Liver (tissue), 9 donors: ENCODE results near the gene ALG12. TPM values are rescaled to one million over a fixed set of nuclear protein-coding genes. Genes with fewer than 3 reads are reported as not detected.

Experiments
- DNase-seq: peaks from one replicate; pipeline ENCODE4 v3.0.0-alpha.2; 2017; ENCODE audit warnings: low spot score
- H3K27ac ChIP-seq, 2 donors: one replicate each; pipeline ENCODE4 v1.7.0; 2013; ENCODE audit warnings: inconsistent platforms in 2 of 2, low read length in 2 of 2, control low read depth in 1 of 2, low read depth in 1 of 2, mild to moderate bottlenecking in 1 of 2
- H3K27me3 ChIP-seq, 4 donors: one replicate each; pipeline versions ENCODE4 v1.6.1 to v1.7.0; 2013; ENCODE audit warnings: low read length in 3 of 4, inconsistent platforms in 1 of 4, mild to moderate bottlenecking in 1 of 4, moderate library complexity in 1 of 4; ENCODE audit not compliant: control insufficient read depth in 4 of 4, insufficient read depth in 4 of 4
- H3K36me3 ChIP-seq, 4 donors: one replicate each; pipeline versions ENCODE4 v1.6.1 to v1.7.0; 2013; ENCODE audit warnings: low read length in 3 of 4, mild to moderate bottlenecking in 3 of 4, low read depth in 1 of 4, moderate library complexity in 1 of 4; ENCODE audit not compliant: control insufficient read depth in 4 of 4, insufficient read depth in 3 of 4
- H3K4me1 ChIP-seq, 4 donors: one replicate each; pipeline versions ENCODE4 v1.6.1 to v1.7.0; 2013; ENCODE audit warnings: low read length in 3 of 4, mild to moderate bottlenecking in 3 of 4, moderate library complexity in 1 of 4; ENCODE audit not compliant: control insufficient read depth in 4 of 4, insufficient read depth in 4 of 4
- H3K4me3 ChIP-seq, 3 donors: one replicate each; pipeline versions ENCODE4 v1.6.1 to v1.7.0; 2013; ENCODE audit warnings: low read length in 3 of 3, control low read depth in 1 of 3, low read depth in 1 of 3, mild to moderate bottlenecking in 1 of 3
- H3K9ac ChIP-seq, 2 donors: one replicate each; pipeline ENCODE4 v1.7.0; 2013; ENCODE audit warnings: low read length in 2 of 2, mild to moderate bottlenecking in 2 of 2, moderate library complexity in 2 of 2, control low read depth in 1 of 2, low read depth in 1 of 2
- H3K9me3 ChIP-seq, 4 donors: one replicate each; pipeline versions ENCODE4 v1.6.1 to v1.7.0; 2013; ENCODE audit warnings: low read length in 3 of 4; ENCODE audit not compliant: control insufficient read depth in 4 of 4
- EGR1 ChIP-seq, 2 donors: IDR thresholded peaks; 2 replicates each; pipeline ENCODE4 v1.6.1; 2016 to 2018; ENCODE audit warnings: antibody characterized with exemption in 2 of 2, low read depth in 2 of 2
- FOXA1 ChIP-seq: IDR thresholded peaks from 2 replicates; pipeline ENCODE4 v1.6.1; 2016; ENCODE audit warnings: antibody characterized with exemption
- FOXA2 ChIP-seq: IDR thresholded peaks from 2 replicates; pipeline ENCODE4 v1.6.1; 2016; ENCODE audit warnings: antibody characterized with exemption
- GABPA ChIP-seq, 2 donors: IDR thresholded peaks in 1 of 2; conservative IDR thresholded peaks in 1 of 2; 2 replicates each; pipeline ENCODE4 v1.6.1; 2016; ENCODE audit warnings: antibody characterized with exemption in 2 of 2, mild to moderate bottlenecking in 1 of 2, moderate library complexity in 1 of 2
- HNF4A ChIP-seq, 2 donors: conservative IDR thresholded peaks; 2 replicates each; pipeline ENCODE4 v1.6.1; 2016; ENCODE audit warnings: antibody characterized with exemption in 2 of 2, mild to moderate bottlenecking in 2 of 2
- HNF4G ChIP-seq: IDR thresholded peaks from 2 replicates; pipeline ENCODE4 v1.6.1; 2016; ENCODE audit warnings: antibody characterized with exemption
- JUND ChIP-seq, 2 donors: IDR thresholded peaks; 2 replicates each; pipeline ENCODE4 v1.6.1; 2016; ENCODE audit warnings: antibody characterized with exemption in 2 of 2
- MAX ChIP-seq: IDR thresholded peaks from 2 replicates; pipeline ENCODE4 v1.6.1; 2016; ENCODE audit warnings: antibody characterized with exemption
- NR2F2 ChIP-seq: IDR thresholded peaks from 2 replicates; pipeline ENCODE4 v1.6.1; 2016; ENCODE audit warnings: antibody characterized with exemption
- RAD21 ChIP-seq, 2 donors: IDR thresholded peaks; 2 replicates each; pipeline ENCODE4 v1.6.1; 2016; ENCODE audit warnings: antibody characterized with exemption in 2 of 2, mild to moderate bottlenecking in 2 of 2
- RXRA ChIP-seq, 2 donors: IDR thresholded peaks; 2 replicates each; pipeline ENCODE4 v1.6.1; 2017 to 2018; ENCODE audit warnings: antibody characterized with exemption in 2 of 2, mild to moderate bottlenecking in 1 of 2
- SP1 ChIP-seq: IDR thresholded peaks from 2 replicates; pipeline ENCODE4 v1.6.1; 2018; ENCODE audit warnings: antibody characterized with exemption, mild to moderate bottlenecking
- TAF1 ChIP-seq: conservative IDR thresholded peaks from 2 replicates; pipeline ENCODE4 v1.6.1; 2016; ENCODE audit warnings: antibody characterized with exemption, mild to moderate bottlenecking
- YY1 ChIP-seq: IDR thresholded peaks from 2 replicates; pipeline ENCODE4 v1.6.1; 2016; ENCODE audit warnings: antibody characterized with exemption, mild to moderate bottlenecking
- ZBTB33 ChIP-seq: IDR thresholded peaks from 2 replicates; pipeline ENCODE4 v1.6.1; 2016; ENCODE audit warnings: antibody characterized with exemption
- WGBS: extraction: QIAGEN DNeasy Blood & Tissue Kit; methylation state at CpG from one replicate; pipeline ENCODE4 v1.1.7; 2013; 5-methylcytosine and 5-hydroxymethylcytosine counted together
- polyA plus RNA-seq, 2 donors: library from polyadenylated mRNA; stranded (reverse) in 1 of 2; unstranded in 1 of 2; fragments of 200-250 nt in 1 of 2; fragments of >200 nt in 1 of 2; fragmentation: Nextera tagmentation in 1 of 2; extraction: Ambion mirVana in 1 of 2; gene quantifications; one replicate each; pipeline versions ENCODE4 v1.2.1 to v1.2.3, GENCODE V29; 2013 to 2015
- total RNA-seq, 2 donors: library from RNA; depleted of rRNA; stranded (reverse); fragments of >200 nt; gene quantifications; one replicate each; pipeline ENCODE4 v1.2.3, GENCODE V29; 2014
- TF ChIP-seq, protein P1 (sequence below): IDR thresholded peaks from 2 replicates; pipeline ENCODE4 v1.6.1; 2016; ENCODE audit warnings: antibody characterized with exemption, mild to moderate bottlenecking
- TF ChIP-seq, protein P2 (sequence below): IDR thresholded peaks from 2 replicates; pipeline ENCODE4 v1.6.1; 2016; ENCODE audit warnings: antibody characterized with exemption
- TF ChIP-seq, protein P3 (sequence below): fragments of 150-350 bp; IDR thresholded peaks from 2 replicates; pipeline ENCODE4 v1.5.1; 2017; ENCODE audit warnings: improper control_type of control experiment, low read depth, low read length; ENCODE audit not compliant: missing input control
- donor health status: healthy.
- donor health status: healthy.
- donor health status: healthy.
- donor health status: healthy.
- donor health status: healthy.

The ALG12 gene
- total and polyA plus RNA-seq, 4 donors, result 10.4 to 20.2 (median 14.0) TPM

DNA sequence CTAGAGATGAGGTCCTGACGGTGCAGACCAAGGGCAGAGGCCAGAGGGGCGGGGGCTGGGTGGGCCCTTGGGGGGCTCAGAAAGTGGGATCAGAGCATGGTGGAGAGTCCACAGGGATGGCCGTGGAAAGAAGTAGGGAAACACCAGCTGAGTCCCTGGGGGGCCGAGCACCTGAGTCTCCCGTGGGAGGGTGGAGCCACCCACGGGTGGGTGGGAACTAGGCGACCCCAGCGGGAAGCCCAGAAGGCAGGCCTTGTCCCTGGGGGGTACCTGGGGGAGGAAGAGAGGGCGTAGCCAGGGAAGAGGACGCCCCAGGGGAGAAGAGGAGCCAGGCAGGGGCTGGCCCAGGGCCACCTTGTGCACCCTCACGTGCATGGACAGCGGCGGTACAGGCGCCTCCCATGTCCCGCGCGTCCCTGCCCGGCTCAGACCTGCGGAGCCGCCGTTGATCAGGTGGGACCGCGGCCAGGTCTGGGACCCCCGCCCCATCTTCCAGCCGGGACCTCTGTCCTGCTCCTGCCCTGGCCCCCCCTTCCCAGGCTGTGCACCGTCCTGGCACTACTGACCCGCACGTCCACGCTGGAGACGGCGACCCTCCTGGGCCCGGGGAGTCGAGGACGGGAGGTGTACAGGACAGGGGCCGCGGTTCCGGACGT lies 10.4 kb upstream of the ALG12 start (continued):
- TF ChIP-seq, protein P1, sequence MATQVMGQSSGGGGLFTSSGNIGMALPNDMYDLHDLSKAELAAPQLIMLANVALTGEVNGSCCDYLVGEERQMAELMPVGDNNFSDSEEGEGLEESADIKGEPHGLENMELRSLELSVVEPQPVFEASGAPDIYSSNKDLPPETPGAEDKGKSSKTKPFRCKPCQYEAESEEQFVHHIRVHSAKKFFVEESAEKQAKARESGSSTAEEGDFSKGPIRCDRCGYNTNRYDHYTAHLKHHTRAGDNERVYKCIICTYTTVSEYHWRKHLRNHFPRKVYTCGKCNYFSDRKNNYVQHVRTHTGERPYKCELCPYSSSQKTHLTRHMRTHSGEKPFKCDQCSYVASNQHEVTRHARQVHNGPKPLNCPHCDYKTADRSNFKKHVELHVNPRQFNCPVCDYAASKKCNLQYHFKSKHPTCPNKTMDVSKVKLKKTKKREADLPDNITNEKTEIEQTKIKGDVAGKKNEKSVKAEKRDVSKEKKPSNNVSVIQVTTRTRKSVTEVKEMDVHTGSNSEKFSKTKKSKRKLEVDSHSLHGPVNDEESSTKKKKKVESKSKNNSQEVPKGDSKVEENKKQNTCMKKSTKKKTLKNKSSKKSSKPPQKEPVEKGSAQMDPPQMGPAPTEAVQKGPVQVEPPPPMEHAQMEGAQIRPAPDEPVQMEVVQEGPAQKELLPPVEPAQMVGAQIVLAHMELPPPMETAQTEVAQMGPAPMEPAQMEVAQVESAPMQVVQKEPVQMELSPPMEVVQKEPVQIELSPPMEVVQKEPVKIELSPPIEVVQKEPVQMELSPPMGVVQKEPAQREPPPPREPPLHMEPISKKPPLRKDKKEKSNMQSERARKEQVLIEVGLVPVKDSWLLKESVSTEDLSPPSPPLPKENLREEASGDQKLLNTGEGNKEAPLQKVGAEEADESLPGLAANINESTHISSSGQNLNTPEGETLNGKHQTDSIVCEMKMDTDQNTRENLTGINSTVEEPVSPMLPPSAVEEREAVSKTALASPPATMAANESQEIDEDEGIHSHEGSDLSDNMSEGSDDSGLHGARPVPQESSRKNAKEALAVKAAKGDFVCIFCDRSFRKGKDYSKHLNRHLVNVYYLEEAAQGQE, result no peak
- no peak for TF ChIP-seq JUND (IDR thresholded peaks at IDR 0.05)
- TF ChIP-seq TAF1, result no peak
- TF ChIP-seq EGR1 (IDR thresholded peaks at IDR 0.05; ENCODE audit: low read depth in 2 of 2), result no peak

DNA sequence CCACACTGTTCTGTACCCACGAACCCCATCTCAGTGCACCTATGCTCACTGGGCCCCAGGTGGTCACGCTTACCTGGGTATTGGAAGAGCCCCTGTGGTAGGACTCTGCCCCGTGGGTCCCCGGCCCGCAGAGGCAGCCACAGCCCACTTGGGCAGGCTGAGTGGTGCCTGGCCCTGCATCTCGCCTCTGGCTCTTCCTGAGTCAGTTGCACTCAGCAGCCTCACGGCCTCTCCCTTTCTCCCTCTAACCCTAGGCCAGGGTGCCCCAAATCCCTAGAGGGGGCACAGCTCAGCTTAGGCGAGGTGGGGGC lies 9.9 kb upstream of the ALG12 start:
- TF ChIP-seq HNF4A (conservative IDR thresholded peaks at IDR 0.05) (no peak), TAF1 (no peak), HNF4G (no peak), RXRA (IDR thresholded peaks at IDR 0.05) (no peak), MAX (no peak), ZBTB33 (no peak), YY1 (no peak), SP1 (no peak), FOXA1 (no peak), FOXA2 (no peak), JUND (IDR thresholded peaks at IDR 0.05) (no peak), EGR1 (IDR thresholded peaks at IDR 0.05; ENCODE audit: low read depth in 2 of 2) (no peak), NR2F2 (no peak), RAD21 (IDR thresholded peaks at IDR 0.05) (no peak), GABPA (IDR thresholded peaks at IDR 0.05 in 1 of 2, conservative IDR thresholded peaks at IDR 0.05 in 1 of 2) (no peak)
- TF ChIP-seq, protein P2, sequence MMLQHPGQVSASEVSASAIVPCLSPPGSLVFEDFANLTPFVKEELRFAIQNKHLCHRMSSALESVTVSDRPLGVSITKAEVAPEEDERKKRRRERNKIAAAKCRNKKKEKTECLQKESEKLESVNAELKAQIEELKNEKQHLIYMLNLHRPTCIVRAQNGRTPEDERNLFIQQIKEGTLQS, result no peak
- TF ChIP-seq, protein P1, result no peak
- TF ChIP-seq, protein P3, sequence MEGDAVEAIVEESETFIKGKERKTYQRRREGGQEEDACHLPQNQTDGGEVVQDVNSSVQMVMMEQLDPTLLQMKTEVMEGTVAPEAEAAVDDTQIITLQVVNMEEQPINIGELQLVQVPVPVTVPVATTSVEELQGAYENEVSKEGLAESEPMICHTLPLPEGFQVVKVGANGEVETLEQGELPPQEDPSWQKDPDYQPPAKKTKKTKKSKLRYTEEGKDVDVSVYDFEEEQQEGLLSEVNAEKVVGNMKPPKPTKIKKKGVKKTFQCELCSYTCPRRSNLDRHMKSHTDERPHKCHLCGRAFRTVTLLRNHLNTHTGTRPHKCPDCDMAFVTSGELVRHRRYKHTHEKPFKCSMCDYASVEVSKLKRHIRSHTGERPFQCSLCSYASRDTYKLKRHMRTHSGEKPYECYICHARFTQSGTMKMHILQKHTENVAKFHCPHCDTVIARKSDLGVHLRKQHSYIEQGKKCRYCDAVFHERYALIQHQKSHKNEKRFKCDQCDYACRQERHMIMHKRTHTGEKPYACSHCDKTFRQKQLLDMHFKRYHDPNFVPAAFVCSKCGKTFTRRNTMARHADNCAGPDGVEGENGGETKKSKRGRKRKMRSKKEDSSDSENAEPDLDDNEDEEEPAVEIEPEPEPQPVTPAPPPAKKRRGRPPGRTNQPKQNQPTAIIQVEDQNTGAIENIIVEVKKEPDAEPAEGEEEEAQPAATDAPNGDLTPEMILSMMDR, result no peak
- no peak overlapping the region for H3K27ac ChIP-seq
- no peak for DNase-seq
- H3K27me3 ChIP-seq, result no peaks in the 10 kb centered on the region
- 72% methylated on average over 8 of the region's 8 CpGs for WGBS
- no peak overlapping the region for H3K4me3 ChIP-seq
- H3K9me3 ChIP-seq, result no peaks in the 10 kb centered on the region
- H3K9ac ChIP-seq, result no peak overlapping the region
- H3K36me3 ChIP-seq, result peaks cover 0 to 17% (median 10%) of the 10 kb centered on the region in 4 donors
- peaks cover 3 to 12% (median 5%) of the 10 kb centered on the region in 4 donors for H3K4me1 ChIP-seq
